ENCODE results near the gene RPLP2.

- no peak for TF ChIP-seq CTCF (conservative IDR thresholded peaks at IDR 0.05)
- TF ChIP-seq ZFX (IDR thresholded peaks at IDR 0.05): no peak
Measured at GRCh38 chr11:830295-831117, 20.7 kb downstream of the RPLP2 start.

Measured in C4-2B (cell line).